ENCODE measurements around the gene GPN1. TPM values are rescaled to one million over a fixed set of nuclear protein-coding genes. Genes with fewer than 3 reads are reported as not detected.
"Not testable (repeated sequence)": the region's sequence is repeated elsewhere in the genome, so short reads cannot be mapped to it uniquely, and the experiment has no call there.

The GPN1 gene
- total and polyA plus RNA-seq, 9 donors: 26.3 to 37.2 (median 32.8) TPM

GRCh38 chr2:27624943-27625342, 3.9 kb upstream of the GPN1 start:
- Histone ChIP-seq H3K9me3 (replicated peaks; ENCODE audit: control insufficient read depth, low read depth, low read length) (no peaks in the 10 kb centered on the region), H3K36me3 (ENCODE audit: control insufficient read depth, insufficient read depth, low read length) (peaks cover 35% of the 10 kb centered on the region), H3K4me3 (ENCODE audit: low read length) (no peak overlapping the region), H3K4me1 (ENCODE audit: control insufficient read depth, insufficient read depth, low read length) (peaks cover 8% of the 10 kb centered on the region), H3K27me3 (ENCODE audit: control insufficient read depth, insufficient read depth, low read length) (no peaks in the 10 kb centered on the region), H3K27ac (ENCODE audit: low read length) (no peak overlapping the region)
- no peak for DNase-seq

GRCh38 chr2:27626323-27626722, 2.5 kb upstream of the GPN1 start:
- H3K36me3 ChIP-seq (ENCODE audit: control insufficient read depth, insufficient read depth, low read length): peaks cover 37% of the 10 kb centered on the region
- not testable (repeated sequence) for H3K4me3 ChIP-seq (ENCODE audit: low read length); H3K27ac ChIP-seq (ENCODE audit: low read length); H3K27me3 ChIP-seq (ENCODE audit: control insufficient read depth, insufficient read depth, low read length); H3K4me1 ChIP-seq (ENCODE audit: control insufficient read depth, insufficient read depth, low read length); DNase-seq; H3K9me3 ChIP-seq (replicated peaks; ENCODE audit: control insufficient read depth, low read depth, low read length)
- WGBS (ENCODE audit: insufficient coverage): no CpG with 5 or more reads among the region's 1 CpG

GRCh38 chr2:27626921-27627320, 1.9 kb upstream of the GPN1 start:
- H3K27me3 ChIP-seq (ENCODE audit: control insufficient read depth, insufficient read depth, low read length); H3K27ac ChIP-seq (ENCODE audit: low read length); H3K4me3 ChIP-seq (ENCODE audit: low read length); H3K4me1 ChIP-seq (ENCODE audit: control insufficient read depth, insufficient read depth, low read length); DNase-seq; H3K9me3 ChIP-seq (replicated peaks; ENCODE audit: control insufficient read depth, low read depth, low read length): not testable (repeated sequence)
- H3K36me3 ChIP-seq (ENCODE audit: control insufficient read depth, insufficient read depth, low read length): peaks cover 34% of the 10 kb centered on the region
- WGBS (ENCODE audit: insufficient coverage): 67% methylated on average over 2 of the region's 3 CpGs

GRCh38 chr2:27627963-27628766, 685 bp upstream of the GPN1 start:
- H3K9me3 ChIP-seq (replicated peaks; ENCODE audit: control insufficient read depth, low read depth, low read length): no peaks in the 10 kb centered on the region
- peaks cover 8% of the 10 kb centered on the region for H3K4me1 ChIP-seq (ENCODE audit: control insufficient read depth, insufficient read depth, low read length)
- H3K4me3 ChIP-seq (ENCODE audit: low read length): peak overlapping the region; percentile 83
- DNase-seq: peak; percentile 7
- H3K27ac ChIP-seq (ENCODE audit: low read length): peak overlapping the region; percentile 23
- H3K27me3 ChIP-seq (ENCODE audit: control insufficient read depth, insufficient read depth, low read length): no peaks in the 10 kb centered on the region
- peaks cover 25% of the 10 kb centered on the region for H3K36me3 ChIP-seq (ENCODE audit: control insufficient read depth, insufficient read depth, low read length)
- WGBS (ENCODE audit: insufficient coverage): under 1% methylated on average over 16 of the region's 21 CpGs

GRCh38 chr2:27630257-27630656, 1.4 kb downstream of the GPN1 start:
- H3K27ac ChIP-seq (ENCODE audit: low read length); H3K4me1 ChIP-seq (ENCODE audit: control insufficient read depth, insufficient read depth, low read length); DNase-seq; H3K4me3 ChIP-seq (ENCODE audit: low read length); H3K27me3 ChIP-seq (ENCODE audit: control insufficient read depth, insufficient read depth, low read length); H3K9me3 ChIP-seq (replicated peaks; ENCODE audit: control insufficient read depth, low read depth, low read length): not testable (repeated sequence)
- WGBS (ENCODE audit: insufficient coverage): no CpG with 5 or more reads among the region's 2 CpGs
- peaks cover 24% of the 10 kb centered on the region for H3K36me3 ChIP-seq (ENCODE audit: control insufficient read depth, insufficient read depth, low read length)

GRCh38 chr2:27634291-27634690, 5.4 kb downstream of the GPN1 start:
- peaks cover 45% of the 10 kb centered on the region for H3K36me3 ChIP-seq (ENCODE audit: control insufficient read depth, insufficient read depth, low read length)
- 100% methylated on average over 1 of the region's 2 CpGs for WGBS (ENCODE audit: insufficient coverage)
- H3K4me3 ChIP-seq (ENCODE audit: low read length): no peak overlapping the region
- no peak for DNase-seq
- H3K9me3 ChIP-seq (replicated peaks; ENCODE audit: control insufficient read depth, low read depth, low read length): no peaks in the 10 kb centered on the region
- H3K4me1 ChIP-seq (ENCODE audit: control insufficient read depth, insufficient read depth, low read length): peaks cover 3% of the 10 kb centered on the region
- no peaks in the 10 kb centered on the region for H3K27me3 ChIP-seq (ENCODE audit: control insufficient read depth, insufficient read depth, low read length)
- H3K27ac ChIP-seq (ENCODE audit: low read length): no peak overlapping the region

- peaks cover 47% of the 10 kb centered on the region for H3K36me3 ChIP-seq (ENCODE audit: control insufficient read depth, insufficient read depth, low read length)
- no peaks in the 10 kb centered on the region for H3K27me3 ChIP-seq (ENCODE audit: control insufficient read depth, insufficient read depth, low read length)
- no peak overlapping the region for H3K4me3 ChIP-seq (ENCODE audit: low read length)
- no peaks in the 10 kb centered on the region for H3K9me3 ChIP-seq (replicated peaks; ENCODE audit: control insufficient read depth, low read depth, low read length)
- no peak for DNase-seq
- H3K4me1 ChIP-seq (ENCODE audit: control insufficient read depth, insufficient read depth, low read length): no peaks in the 10 kb centered on the region
- no peak overlapping the region for H3K27ac ChIP-seq (ENCODE audit: low read length)
- 53% methylated on average over 2 of the region's 5 CpGs for WGBS (ENCODE audit: insufficient coverage)
Observed at GRCh38 chr2:27636766-27637165, 7.9 kb downstream of the GPN1 start.

- no peak for DNase-seq
- no CpG with 5 or more reads among the region's 3 CpGs for WGBS (ENCODE audit: insufficient coverage)
- peaks cover 50% of the 10 kb centered on the region for H3K36me3 ChIP-seq (ENCODE audit: control insufficient read depth, insufficient read depth, low read length)
Observed at GRCh38 chr2:27638037-27638637, 9.3 kb downstream of the GPN1 start.

GRCh38 chr2:27638709-27639108, 9.9 kb downstream of the GPN1 start:
- Histone ChIP-seq H3K36me3 (ENCODE audit: control insufficient read depth, insufficient read depth, low read length) (peaks cover 51% of the 10 kb centered on the region), H3K9me3 (replicated peaks; ENCODE audit: control insufficient read depth, low read depth, low read length) (no peaks in the 10 kb centered on the region), H3K27me3 (ENCODE audit: control insufficient read depth, insufficient read depth, low read length) (no peaks in the 10 kb centered on the region), H3K4me1 (ENCODE audit: control insufficient read depth, insufficient read depth, low read length) (no peaks in the 10 kb centered on the region), H3K4me3 (ENCODE audit: low read length) (no peak overlapping the region), H3K27ac (ENCODE audit: low read length) (no peak overlapping the region)
- WGBS (ENCODE audit: insufficient coverage): no CpG with 5 or more reads among the region's 3 CpGs
- no peak for DNase-seq

More at GRCh38 chr2:27638037-27638637, 9.3 kb downstream of the GPN1 start:
- H3K9me3 ChIP-seq (replicated peaks; ENCODE audit: control insufficient read depth, low read depth, low read length): no peaks in the 10 kb centered on the region
- no peak overlapping the region for H3K4me3 ChIP-seq (ENCODE audit: low read length)
- H3K4me1 ChIP-seq (ENCODE audit: control insufficient read depth, insufficient read depth, low read length): no peaks in the 10 kb centered on the region
- no peaks in the 10 kb centered on the region for H3K27me3 ChIP-seq (ENCODE audit: control insufficient read depth, insufficient read depth, low read length)
- H3K27ac ChIP-seq (ENCODE audit: low read length): no peak overlapping the region

GRCh38 chr2:27640722-27641245, 11.9 kb downstream of the GPN1 start:
- no peak overlapping the region for H3K4me3 ChIP-seq (ENCODE audit: low read length)
- 100% methylated on average over 1 of the region's 2 CpGs for WGBS (ENCODE audit: insufficient coverage)
- H3K27ac ChIP-seq (ENCODE audit: low read length): no peak overlapping the region
- peaks cover 44% of the 10 kb centered on the region for H3K36me3 ChIP-seq (ENCODE audit: control insufficient read depth, insufficient read depth, low read length)
- H3K4me1 ChIP-seq (ENCODE audit: control insufficient read depth, insufficient read depth, low read length): no peaks in the 10 kb centered on the region
- no peaks in the 10 kb centered on the region for H3K9me3 ChIP-seq (replicated peaks; ENCODE audit: control insufficient read depth, low read depth, low read length)
- H3K27me3 ChIP-seq (ENCODE audit: control insufficient read depth, insufficient read depth, low read length): no peaks in the 10 kb centered on the region
- DNase-seq: no peak

All from muscle of leg (tissue), 11 donors.